Measurements from ENCODE around the gene CEP72.
"Not testable (repeated sequence)": the region's sequence is repeated elsewhere in the genome, so short reads cannot be mapped to it uniquely, and the experiment has no call there.

DNA sequence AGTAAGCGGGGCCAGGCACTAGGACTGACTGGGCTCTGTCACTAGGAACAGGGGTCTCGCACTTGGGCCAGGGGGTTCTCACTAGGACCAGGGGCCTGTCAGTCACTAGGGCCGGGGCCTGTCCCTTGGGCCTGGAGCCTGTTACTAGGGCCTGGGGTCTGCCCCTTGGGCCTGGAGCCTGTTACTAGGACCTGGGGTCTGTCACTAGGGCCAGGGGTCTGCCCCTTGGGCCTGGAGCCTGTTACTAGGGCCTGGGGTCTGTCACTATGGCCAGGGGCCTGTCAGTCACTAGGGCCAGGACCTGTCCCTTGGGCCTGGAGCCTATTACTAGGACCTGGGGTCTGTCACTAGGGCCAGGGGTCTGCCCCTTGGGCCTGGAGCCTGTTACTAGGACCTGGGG lies 70.1 kb downstream of the CEP72 start:
- TF ChIP-seq, protein P1, sequence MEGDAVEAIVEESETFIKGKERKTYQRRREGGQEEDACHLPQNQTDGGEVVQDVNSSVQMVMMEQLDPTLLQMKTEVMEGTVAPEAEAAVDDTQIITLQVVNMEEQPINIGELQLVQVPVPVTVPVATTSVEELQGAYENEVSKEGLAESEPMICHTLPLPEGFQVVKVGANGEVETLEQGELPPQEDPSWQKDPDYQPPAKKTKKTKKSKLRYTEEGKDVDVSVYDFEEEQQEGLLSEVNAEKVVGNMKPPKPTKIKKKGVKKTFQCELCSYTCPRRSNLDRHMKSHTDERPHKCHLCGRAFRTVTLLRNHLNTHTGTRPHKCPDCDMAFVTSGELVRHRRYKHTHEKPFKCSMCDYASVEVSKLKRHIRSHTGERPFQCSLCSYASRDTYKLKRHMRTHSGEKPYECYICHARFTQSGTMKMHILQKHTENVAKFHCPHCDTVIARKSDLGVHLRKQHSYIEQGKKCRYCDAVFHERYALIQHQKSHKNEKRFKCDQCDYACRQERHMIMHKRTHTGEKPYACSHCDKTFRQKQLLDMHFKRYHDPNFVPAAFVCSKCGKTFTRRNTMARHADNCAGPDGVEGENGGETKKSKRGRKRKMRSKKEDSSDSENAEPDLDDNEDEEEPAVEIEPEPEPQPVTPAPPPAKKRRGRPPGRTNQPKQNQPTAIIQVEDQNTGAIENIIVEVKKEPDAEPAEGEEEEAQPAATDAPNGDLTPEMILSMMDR (IDR thresholded peaks at IDR 0.05): not testable (repeated sequence)
- TF ChIP-seq POLR2A (IDR thresholded peaks at IDR 0.05): not testable (repeated sequence)

Data from heart left ventricle (tissue), 13 donors.